Body of pancreas (tissue), 4 donors: ENCODE results near the gene NKAIN2.

ENCODE experiments used
- CTCF ChIP-seq, 7 experiments: fragments of 450-650 bp in 4 of 7; fragments of 200-600 bp in 3 of 7; sonication (generic) in 3 of 7; IDR thresholded peaks; one replicate each; pipeline ENCODE4 v1.5.1; 2016 to 2019; ENCODE audit warnings: antibody characterized with exemption in 7 of 7
- POLR2A ChIP-seq, 3 donors: fragments of 450-650 bp; IDR thresholded peaks; one replicate each; pipeline ENCODE4 v1.6.1; 2016; ENCODE audit warnings: antibody characterized with exemption in 3 of 3, mild to moderate bottlenecking in 2 of 3

GRCh38 chr6:124557873-124558272 lies 754.2 kb downstream of the NKAIN2 start:
- TF ChIP-seq CTCF (IDR thresholded peaks at IDR 0.05) (no peak), POLR2A (IDR thresholded peaks at IDR 0.05) (no peak)
